ENCODE measurements around the gene MYO10.

- TF ChIP-seq, protein P1, sequence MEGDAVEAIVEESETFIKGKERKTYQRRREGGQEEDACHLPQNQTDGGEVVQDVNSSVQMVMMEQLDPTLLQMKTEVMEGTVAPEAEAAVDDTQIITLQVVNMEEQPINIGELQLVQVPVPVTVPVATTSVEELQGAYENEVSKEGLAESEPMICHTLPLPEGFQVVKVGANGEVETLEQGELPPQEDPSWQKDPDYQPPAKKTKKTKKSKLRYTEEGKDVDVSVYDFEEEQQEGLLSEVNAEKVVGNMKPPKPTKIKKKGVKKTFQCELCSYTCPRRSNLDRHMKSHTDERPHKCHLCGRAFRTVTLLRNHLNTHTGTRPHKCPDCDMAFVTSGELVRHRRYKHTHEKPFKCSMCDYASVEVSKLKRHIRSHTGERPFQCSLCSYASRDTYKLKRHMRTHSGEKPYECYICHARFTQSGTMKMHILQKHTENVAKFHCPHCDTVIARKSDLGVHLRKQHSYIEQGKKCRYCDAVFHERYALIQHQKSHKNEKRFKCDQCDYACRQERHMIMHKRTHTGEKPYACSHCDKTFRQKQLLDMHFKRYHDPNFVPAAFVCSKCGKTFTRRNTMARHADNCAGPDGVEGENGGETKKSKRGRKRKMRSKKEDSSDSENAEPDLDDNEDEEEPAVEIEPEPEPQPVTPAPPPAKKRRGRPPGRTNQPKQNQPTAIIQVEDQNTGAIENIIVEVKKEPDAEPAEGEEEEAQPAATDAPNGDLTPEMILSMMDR (IDR thresholded peaks at IDR 0.05; ENCODE audit: poor library complexity), result no peak
- TF ChIP-seq EZH2 (IDR thresholded peaks at IDR 0.05; ENCODE audit: borderline replicate concordance) (no peak), EZH2phosphoT487 (IDR thresholded peaks at IDR 0.05; ENCODE audit: low read depth, severe bottlenecking, unreplicated experiment) (no peak)
Observed at GRCh38 chr5:16897800-16898199, 38.3 kb downstream of the MYO10 start.
